Measurements from ENCODE around the gene COL17A1.
A peak's percentile ranks its signal among the peaks of the same experiment; 100 is the strongest.

COL17A1 gene

DNA sequence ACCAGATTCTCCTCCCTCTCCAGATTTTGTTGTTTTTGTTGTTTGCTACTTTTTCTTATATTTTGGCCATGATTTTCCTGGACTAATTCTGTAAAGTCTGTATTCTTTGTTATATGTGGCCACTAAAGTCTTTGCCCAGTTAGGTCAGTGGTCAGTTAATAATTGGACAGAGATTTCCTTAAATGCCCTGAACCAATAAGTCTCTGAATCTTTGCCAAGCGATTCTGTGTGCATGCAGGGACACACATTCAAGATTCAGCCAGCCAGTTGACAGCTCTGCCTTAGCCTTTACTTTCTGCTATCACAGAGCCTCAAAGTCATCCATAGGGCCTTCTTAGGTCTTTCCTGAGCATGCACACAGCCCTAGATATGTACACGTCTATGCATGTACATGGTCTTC is 11.0 kb upstream of the COL17A1 start:
- no peak for ATAC-seq

DNA sequence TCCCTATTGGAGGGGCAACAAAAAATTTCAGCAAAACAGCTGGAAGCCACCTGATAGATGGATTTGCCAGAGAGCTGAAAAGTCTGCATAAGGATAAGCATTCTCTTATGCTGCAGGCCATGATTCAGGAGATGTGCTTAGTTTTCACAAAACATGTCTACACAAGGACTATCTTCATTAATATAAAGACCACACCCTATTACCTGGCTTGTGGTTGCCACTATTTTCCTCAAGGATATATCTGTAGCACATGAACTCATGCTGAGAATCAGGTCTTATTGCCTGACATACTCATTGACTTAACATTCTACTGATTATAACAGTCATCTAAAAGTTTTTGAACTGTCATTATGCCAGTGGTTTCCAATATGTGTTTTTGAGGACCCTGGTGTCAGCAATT is 7.1 kb upstream of the COL17A1 start:
- no peak for ATAC-seq

DNA sequence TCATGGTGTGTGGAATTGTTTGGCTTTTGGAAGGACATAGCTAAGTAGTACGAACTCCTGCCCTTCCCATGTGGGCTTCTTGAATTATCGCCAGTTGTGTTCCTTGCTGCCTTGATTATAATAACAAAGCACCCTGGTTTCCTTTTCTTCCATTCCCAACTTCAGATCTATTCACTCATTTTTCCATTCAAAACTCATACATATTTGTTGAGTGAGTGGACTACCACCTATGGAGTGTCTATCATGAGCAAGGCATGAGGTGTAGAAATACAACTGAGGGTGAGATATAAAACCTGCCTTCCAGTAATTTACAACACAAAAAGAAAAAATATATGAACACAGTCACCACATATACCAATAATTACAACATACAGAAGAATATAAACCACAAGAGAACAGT is 4.9 kb upstream of the COL17A1 start:
- ATAC-seq: no peak

DNA sequence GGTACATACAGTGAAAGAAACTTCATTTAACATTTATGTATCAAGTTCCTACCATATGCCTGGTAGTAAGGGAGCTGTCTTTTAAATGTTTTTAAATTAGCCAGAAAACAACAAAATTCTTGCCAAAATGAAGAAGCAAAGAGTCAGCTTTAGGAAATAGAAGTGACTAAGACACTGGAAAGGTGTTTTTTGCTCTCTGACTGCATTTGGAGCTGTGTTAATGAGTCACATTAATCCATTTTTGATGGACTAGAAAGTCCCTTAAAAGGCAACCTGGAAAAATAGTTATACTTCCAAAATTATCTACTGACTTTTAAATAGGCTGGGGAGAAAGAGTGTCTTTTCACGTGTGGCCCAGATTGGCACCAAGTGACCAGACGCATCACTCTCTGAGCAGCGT is 3.9 kb upstream of the COL17A1 start:
- no peak for ATAC-seq

DNA sequence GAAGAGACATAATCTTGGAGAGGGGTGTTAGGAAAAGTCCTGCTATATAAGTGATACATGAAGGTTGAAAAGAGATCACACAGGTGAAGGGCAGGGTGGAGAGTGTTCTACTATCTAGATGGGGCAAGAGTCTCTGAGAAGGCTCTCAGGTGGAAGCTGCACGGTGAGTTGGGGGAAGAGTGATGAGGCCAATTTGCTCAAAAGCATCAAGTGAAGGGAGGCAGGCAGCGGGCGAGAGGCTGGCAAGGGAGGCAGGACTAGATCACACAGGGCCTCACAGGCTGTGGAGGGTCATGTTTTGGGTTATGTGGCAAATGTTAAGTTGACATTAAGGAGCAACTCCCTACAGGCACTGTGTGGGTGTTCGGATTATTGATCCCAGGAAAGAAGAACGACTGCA is 2.6 kb upstream of the COL17A1 start:
- ATAC-seq: no peak

DNA sequence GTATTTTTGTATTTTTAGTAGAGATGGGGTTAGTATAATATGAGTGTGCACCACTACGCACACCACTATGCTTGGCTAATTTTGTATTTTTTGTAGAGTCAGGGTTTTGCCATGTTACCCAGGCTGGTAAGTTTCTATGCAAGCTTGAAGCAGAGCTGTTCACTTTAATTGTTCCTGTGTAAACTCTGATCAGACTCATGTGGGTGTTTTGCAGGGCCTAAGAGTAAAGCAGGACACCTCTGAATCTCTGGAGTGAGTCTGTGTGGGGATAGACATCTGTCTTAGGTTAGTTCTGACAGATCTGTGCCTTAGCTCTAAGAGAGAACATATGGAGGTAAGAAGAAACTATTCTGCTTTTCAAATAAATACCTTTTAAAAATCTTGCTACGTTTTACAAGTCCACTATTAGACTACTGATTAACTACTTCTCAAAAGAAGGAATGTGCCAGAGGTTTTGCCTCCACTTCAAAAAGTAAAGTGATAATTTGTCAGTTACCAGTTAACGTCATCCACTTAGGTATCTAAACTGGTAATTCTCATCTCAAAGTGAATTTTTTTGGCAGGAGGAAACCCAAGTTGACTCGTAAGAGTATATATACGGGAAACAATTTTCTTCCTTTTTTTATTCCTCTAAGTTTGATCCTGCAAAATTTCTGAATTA is 1.1 kb downstream of the COL17A1 start:
- no peak for ATAC-seq

DNA sequence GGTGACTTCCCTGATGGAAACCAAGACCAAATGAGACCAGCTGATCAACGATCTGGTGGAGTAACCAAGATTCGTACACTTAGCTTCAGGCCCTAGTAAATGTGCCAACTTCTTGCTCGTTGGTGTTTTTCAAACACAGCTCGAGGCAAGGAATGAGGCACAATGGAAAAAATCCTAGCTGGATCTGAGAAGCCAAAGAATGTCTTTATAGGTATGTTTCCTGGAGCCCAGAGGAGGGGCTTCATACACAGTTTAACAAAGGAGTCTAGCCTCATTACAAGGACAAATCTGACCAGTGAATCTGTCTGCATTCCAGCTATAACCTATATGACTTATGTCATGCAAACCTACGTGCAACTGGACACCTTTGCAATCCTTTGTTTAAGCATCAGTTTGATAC is 3.7 kb downstream of the COL17A1 start:
- no peak for ATAC-seq

DNA sequence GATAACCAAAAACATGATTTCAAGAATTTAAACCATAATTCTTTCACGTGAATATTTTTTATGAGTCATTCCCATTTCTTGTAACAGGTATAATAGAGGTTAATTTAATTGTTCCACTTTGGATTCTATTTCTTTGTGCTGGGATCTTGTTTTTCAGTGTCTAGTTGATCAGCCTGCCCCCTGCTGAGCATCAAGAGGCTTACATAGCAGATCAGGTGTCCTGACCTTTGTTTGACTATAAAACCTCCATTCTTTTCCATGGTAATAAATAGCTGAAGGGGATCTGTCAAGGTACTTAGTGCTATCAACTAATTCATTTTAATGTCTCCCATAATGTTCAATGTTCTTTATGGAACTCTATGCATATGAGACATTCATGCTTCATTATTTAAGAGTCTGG is 4.9 kb downstream of the COL17A1 start:
- peak in 1 of 2 donors; percentile 27 for ATAC-seq

DNA sequence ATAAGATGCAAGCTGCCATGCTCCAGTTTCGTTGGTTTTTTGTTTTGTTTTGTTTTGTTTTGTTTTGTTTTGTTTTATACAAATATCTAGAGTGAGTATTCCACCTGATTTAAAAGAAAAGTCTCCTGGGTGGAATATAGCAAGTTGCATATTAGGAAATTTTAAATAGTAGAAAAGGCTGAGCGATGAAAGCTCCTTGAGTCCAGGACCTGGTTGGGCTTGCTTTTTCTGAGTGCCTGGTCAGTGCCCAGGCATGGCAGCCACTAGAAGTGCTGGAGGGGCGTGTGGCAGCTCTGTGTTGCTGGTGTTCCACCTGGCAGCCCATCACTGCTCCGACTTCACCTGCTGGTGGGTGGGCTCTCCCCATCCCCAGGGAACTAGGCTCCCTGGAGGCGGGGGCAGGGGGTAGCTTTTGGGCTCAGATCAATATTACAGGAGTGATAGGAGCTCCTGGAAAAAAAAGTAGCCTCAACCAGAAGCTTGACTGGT is 8.0 kb downstream of the COL17A1 start:
- no peak for ATAC-seq

DNA sequence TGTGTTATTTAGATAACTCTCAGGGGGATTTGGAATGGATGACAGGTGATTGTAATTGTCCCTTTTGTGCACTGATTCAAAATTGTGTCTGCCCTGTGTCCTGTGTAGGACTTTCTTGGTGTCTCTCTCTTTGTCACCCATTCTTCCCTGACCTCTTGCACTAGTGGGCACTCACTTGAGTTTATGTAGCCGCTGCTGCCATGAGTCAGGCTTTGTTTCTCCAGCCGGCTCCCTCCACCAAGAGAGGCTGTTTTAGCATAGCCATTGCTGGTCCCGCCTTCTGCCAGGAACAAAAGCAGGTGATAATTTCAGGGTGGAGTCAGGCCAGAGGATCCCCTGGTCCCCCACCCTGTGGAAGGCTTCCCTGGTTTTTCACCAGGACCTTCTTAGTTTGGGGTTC is 8.4 kb downstream of the COL17A1 start:
- ATAC-seq: no peak

DNA sequence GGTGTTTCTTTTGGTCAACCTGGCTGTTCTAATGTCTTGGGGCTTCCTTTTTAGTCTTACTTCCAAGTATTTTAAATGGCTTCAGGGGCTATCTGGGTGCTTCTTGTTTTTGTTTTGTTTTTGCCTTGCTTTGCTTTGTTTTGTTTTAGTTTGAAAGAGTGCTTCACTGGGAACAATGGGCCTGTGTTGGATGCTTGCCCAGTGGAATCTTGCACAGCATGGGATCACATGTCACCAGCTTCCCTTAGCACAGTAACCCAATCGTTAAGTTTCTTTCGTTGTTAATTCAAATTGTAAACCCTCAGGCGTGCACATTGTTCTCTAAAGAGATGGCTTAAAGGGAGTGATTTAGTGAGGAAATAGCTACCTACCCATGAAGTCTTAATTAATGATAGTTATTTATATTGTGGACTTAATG is 8.9 kb downstream of the COL17A1 start:
- ATAC-seq: no peak

DNA sequence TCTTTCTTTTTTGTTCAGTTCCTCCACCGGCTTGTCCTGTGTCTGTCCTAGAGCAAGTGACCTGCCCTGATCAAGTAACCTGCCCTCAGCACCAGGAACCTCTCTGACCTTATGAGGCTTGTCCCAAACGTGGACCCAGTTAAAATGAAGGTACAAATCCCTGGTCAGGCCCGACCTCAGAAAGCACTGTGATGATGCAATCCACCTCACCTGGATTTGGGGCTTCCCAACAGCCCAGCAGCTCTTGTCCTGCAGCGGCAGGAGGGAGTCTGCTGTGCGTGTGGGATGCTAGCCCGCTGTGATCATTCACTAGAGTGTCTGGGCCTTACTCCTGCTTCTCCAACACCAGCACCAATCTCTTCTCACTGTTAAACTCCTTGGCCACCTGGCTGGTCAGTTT is 11.2 kb downstream of the COL17A1 start:
- no peak for ATAC-seq

DNA sequence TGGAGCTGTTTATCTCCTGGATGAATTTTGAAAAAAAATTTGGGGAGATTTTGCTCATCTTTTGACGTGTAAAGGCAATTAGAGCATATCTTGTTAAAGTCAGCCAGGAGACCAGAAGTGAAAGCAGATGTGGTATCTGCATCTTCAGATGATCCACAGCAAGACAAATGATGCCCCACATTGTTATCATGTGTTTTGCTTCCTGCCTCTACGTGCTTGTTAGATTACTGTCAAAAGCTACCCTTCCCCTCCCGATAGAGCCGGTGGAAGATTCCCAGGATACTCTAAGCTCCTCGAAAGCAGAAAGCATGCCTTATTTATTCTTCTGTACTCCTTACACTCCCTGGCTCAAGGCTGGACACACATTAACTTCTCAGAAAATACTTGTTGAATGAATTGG is 12.9 kb downstream of the COL17A1 start:
- no peak for ATAC-seq

DNA sequence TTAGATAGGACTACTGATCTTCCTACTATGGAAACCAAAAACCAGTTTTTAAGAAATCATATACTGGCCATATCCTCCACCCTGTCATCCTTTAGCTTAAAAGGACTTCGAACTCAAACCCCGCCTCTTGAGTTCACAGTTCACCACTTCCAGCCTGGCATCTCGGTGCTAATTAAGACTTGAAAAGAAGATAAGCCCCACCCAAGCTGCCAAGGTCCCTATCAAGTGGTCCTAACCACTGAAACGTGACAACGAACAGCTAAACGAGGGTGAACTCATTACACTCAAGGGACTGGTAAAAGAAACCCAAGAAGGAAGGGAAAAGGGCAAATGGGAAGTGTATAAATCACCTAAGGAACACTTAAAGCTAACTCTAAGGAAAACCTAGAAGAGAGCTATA is 16.1 kb downstream of the COL17A1 start:
- no peak for ATAC-seq

DNA sequence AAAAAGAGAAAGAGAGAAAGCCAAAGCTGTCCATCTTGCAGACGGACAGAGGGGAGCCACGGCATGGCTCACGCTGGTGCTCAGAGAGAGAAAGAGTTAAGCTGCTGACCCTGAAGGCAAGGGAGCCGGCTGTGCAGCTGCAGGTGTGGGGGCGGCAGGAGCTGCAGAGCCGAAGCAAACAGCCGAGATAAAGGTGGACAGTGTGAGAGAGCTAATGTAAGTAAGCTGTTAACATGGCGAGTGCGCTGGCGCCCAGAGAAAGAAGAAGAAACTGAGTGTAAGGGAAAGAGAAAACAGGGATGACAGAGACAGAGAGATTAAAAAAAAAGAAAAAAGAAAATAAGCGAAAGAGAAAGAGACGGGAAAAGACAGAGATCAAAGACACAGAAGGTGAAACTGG is 18.2 kb downstream of the COL17A1 start:
- ATAC-seq: no peak

DNA sequence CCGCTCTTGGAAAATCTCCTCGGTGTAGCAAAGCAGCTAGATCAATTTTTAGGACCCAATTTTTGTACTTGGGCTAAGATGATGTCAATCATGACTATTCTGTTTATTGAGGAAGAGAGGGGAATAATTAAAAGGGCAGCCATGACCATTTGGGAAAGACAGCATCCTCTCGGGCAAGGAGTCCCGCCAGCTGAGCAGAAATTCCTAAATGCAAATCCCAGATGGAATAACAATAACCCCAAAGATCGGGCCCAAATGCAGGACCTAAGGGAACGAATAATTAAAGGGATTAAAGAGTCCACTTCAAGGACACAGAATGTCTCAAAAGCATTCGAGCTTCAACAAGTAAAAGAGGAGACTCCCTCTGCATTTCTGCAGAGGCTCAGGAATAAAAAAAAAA is 18.7 kb downstream of the COL17A1 start:
- no peak for ATAC-seq

DNA sequence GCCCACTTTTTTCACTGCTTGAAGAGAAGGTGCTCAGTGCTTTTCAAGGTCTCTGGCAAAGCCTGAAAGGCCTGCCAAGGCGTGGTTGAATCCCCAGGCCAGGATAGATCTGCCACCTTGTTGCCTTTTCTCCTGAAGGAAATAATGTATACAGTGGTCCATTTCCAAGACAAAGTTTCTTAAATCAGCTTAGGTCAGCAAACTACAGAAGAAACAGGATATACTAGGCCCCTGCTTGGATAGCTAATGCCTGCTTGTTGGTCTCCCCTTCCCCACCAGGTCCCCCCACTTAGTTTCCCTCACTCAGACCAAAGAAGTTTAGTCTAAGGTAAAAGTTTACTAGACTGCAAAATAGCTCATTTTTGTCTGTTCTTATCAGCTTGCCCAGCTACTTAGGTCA is 19.9 kb downstream of the COL17A1 start:
- ATAC-seq: no peak

DNA sequence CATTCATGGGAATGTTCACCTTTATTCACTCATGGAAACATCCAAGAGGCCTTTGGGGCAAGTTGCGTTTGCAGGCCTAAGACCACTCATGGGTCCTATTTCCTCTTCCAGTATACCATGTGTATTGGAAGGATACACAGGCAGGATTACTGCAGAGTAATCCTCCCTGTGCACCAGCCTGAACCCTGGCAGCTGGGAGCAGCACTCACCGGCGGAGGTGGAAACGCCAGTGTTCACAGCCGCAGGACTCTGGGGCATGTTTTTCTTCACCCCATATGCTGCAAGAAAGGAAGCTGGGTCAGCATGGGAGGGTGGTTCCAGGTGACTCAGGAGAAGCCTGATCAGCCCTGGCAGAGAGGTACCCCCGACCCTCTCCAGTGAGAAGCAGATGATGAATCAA is 24.5 kb downstream of the COL17A1 start:
- ATAC-seq: no peak

DNA sequence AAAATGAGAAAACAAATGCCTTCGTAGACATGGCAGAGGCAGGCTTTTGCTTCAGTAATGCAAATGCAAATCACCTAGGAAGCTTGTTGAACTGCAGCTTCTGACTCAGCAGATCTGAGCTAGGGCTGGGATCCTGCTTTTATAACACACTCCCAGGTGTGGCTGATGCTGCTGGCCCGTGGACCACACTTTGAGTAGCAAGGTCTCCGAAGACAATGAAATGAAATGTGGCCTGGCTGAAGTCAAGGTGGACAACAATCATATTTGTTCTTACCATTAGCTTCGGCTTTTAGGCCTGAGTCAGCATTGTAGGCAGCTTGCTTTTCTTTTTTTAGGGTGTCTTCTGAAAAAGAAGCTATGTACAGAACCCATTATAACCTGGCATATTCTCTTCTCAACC is 26.3 kb downstream of the COL17A1 start:
- no peak for ATAC-seq

DNA sequence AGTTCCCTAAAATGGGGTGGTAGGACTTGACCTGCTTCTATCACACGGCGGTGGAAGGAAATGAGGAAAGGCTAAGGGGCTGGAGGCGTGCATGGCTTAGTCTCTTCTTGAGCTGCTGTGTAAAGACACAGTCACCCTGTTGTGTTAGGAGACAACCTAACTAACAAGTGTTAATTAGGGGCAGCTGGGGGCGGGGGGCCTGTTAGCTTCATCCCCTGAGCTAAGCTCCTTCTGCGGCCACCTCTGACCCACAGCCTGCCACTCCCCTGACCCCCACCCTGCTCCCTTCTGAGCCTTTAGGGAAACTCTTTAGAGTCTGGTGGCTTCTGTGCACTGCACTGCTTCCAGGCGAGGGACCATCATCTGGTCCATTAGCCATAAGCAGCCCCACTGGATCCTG is 28.0 kb downstream of the COL17A1 start:
- no peak for ATAC-seq

DNA sequence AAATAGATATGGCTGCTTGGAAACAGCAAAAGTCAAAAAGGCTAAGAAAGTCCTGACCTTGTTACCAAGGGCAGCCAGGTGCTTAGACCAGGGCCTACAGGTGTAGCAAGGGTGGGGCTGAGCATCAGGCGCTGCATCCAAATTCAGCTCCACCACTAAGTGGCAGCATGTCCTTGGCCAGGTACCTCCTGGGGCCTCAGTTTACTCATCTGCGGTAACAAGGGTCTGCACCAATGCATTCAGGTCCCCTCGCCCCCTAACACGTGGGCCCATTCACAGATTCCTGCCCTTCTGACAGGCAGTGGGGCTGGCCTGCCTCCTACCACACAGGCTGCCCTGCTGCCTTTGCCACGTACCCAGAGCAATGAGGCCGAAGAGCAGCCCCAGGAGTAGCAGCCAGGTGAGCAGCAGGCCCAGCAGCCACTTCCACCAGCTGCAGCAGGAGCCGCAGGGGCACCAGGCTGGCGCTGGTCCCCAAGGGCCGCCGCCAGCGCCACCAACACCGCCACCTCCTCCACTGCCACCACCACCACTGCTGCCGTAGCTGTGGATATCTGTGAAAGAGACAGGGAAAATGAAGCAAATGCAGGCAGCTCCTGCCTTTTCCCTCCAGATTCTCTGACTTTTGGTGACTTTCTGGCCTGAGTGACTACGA is 28.9 kb downstream of the COL17A1 start:
- ATAC-seq: no peak

DNA sequence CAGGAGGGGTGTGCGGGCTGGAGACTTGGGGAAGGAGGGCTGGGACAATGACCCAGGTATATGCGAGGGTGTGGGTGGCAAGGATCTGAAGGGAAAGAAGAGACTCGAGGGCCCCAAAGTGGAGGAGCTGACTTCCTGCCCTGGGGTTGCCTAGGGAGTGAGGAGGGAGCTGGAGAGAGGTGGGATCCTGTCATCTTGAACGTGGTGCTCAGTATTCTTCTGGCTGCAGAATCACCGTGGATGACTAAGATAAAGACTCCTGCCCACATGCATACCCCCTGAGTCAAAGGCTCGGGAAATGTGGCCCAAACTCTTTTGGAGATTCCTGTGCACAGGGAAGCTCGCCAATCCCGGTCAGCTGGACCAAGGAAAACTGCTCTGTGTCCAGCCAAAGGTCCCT is 31.2 kb downstream of the COL17A1 start:
- ATAC-seq: no peak

DNA sequence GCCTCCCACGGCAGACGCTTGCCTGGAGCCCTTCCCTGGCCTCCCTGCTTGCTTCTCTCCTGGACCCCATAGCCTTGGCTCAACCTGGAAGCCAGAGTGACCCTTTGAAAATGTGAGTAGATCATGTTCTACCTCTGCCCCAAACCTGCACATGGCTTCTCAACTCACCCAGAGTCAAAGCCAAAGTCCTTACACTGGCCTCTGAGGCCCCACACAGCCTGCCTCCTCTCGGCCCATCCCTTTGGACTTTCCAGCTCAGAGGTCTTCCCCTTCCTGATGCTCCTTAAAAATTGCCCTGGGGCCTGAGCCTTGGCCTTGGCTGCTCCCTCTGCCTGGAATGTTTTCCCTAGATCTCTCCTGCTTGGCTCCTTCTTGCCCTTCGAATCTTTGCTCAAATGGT is 32.5 kb downstream of the COL17A1 start:
- ATAC-seq: no peak

DNA sequence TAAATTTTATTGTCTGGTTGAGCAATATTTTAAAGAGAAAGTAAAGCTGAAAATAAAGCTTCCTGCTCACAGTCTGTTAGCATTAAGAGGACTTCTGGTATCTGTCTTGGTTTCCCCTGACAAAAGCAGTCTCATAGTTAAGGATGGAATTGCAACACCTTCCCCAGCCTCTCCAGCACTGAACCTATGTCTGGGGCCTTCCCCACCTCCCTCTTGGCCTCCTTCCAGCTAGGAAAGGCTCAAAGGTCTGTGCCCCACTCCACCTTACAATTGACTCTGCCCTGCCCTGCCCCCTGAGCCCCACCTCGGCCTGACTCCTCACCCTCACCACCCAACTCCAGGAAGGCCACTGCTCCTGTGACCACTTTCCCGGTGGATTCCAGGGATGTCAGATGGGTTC is 33.2 kb downstream of the COL17A1 start:
- ATAC-seq: no peak

All from activated CD4-positive, CD25-positive, alpha-beta regulatory T cell treated with anti-CD3 and anti-CD28 coated beads, Interleukin-2, amount 50 U/mL, for 24 hours (primary cell).